HEK293 (cell line): ENCODE measurements around the gene VSIG10L.

Source experiments
- CTCF ChIA-PET: fragments of 350-600 bp; formaldehyde crosslinking; extraction: SDS; loops from one replicate; lab custom pipeline; 2021; ENCODE audit warnings: antibody characterized with exemption; lab: Yijun Ruan, JAX
- POLR2A ChIA-PET: fragments of 300-600 bp; formaldehyde crosslinking; extraction: SDS; loops from one replicate; lab custom pipeline; 2020; ENCODE audit warnings: antibody characterized with exemption, inconsistent platforms; lab: Yijun Ruan, JAX
- H3K27ac ChIP-seq: fragments of 200-500 bp; sonication (Bioruptor generic); 2 replicates; pipeline ENCODE4 v1.5.1; 2014; ENCODE audit warnings: low read depth, low read length, control low read depth, inconsistent platforms; ENCODE audit errors: extremely low read depth
- H3K36me3 ChIP-seq, 2 experiments: fragments of 200-500 bp in 1 of 2; sonication (Bioruptor generic) in 1 of 2; 1 replicate in 1 of 2; 2 replicates in 1 of 2; pipeline ENCODE4 v1.5.1; 2014 to 2017; ENCODE audit warnings: inconsistent platforms in 2 of 2, low read length in 2 of 2; ENCODE audit not compliant: control insufficient read depth in 2 of 2, insufficient read depth in 1 of 2
- H3K4me1 ChIP-seq: fragments of 200-500 bp; sonication (Bioruptor generic); 2 replicates; pipeline ENCODE4 v1.5.1; 2014; ENCODE audit warnings: mild to moderate bottlenecking, low read length, inconsistent platforms; ENCODE audit not compliant: control insufficient read depth, insufficient read depth
- H3K4me3 ChIP-seq: 2 replicates; pipeline ENCODE4 v1.5.1; 2011; ENCODE audit warnings: low read depth, mild to moderate bottlenecking, control low read depth, low read length, moderate library complexity
- H3K9me3 ChIP-seq: fragments of 200-500 bp; sonication (Bioruptor generic); 2 replicates; pipeline ENCODE4 v1.5.1; 2014; ENCODE audit warnings: low read depth, low read length, inconsistent platforms; ENCODE audit not compliant: control insufficient read depth, insufficient read depth
- EGR2 ChIP-seq: fragments of 450-650 bp; formaldehyde crosslinking; IDR thresholded peaks from 2 replicates; pipeline ENCODE4 v1.5.1; 2016; ENCODE audit warnings: low read depth, missing biosample characterization, missing genetic modification characterization
- FEZF1 ChIP-seq: fragments of 450-650 bp; formaldehyde crosslinking; IDR thresholded peaks from 2 replicates; pipeline ENCODE4 v1.5.1; 2016; ENCODE audit warnings: missing biosample characterization, missing genetic modification characterization
- KLF8 ChIP-seq: fragments of 450-650 bp; formaldehyde crosslinking; IDR thresholded peaks from 2 replicates; pipeline ENCODE4 v1.5.1; 2016; ENCODE audit warnings: missing biosample characterization, missing genetic modification characterization
- MYNN ChIP-seq: fragments of 450-650 bp; formaldehyde crosslinking; IDR thresholded peaks from 2 replicates; pipeline ENCODE4 v1.5.1; 2016; ENCODE audit warnings: missing biosample characterization, missing genetic modification characterization, borderline replicate concordance
- MZF1 ChIP-seq: fragments of 450-650 bp; formaldehyde crosslinking; IDR thresholded peaks from 2 replicates; pipeline ENCODE4 v1.5.1; 2017; ENCODE audit warnings: missing biosample characterization, missing genetic modification characterization, borderline replicate concordance
- REPIN1 ChIP-seq: fragments of 450-650 bp; formaldehyde crosslinking; IDR thresholded peaks from 2 replicates; pipeline ENCODE4 v1.5.1; 2017; ENCODE audit warnings: missing biosample characterization, missing genetic modification characterization, low read depth
- SALL2 ChIP-seq: fragments of 450-650 bp; formaldehyde crosslinking; IDR thresholded peaks from 2 replicates; pipeline ENCODE4 v1.5.0; 2017; ENCODE audit warnings: missing biosample characterization, mild to moderate bottlenecking, missing genetic modification characterization, borderline replicate concordance
- SP2 ChIP-seq: fragments of 450-650 bp; formaldehyde crosslinking; IDR thresholded peaks from 2 replicates; pipeline ENCODE4 v1.5.1; 2016; ENCODE audit warnings: missing biosample characterization, missing genetic modification characterization
- TRIM28 ChIP-seq: IDR thresholded peaks from 2 replicates; pipeline ENCODE4 v1.6.1; 2011; ENCODE audit warnings: low read length, control low read depth, borderline replicate concordance
- ZBTB8A ChIP-seq: fragments of 450-650 bp; formaldehyde crosslinking; IDR thresholded peaks from 2 replicates; pipeline ENCODE4 v1.5.1; 2016; ENCODE audit warnings: missing biosample characterization, missing genetic modification characterization
- ZFHX2 ChIP-seq: fragments of 450-650 bp; formaldehyde crosslinking; conservative IDR thresholded peaks from 2 replicates; pipeline ENCODE4 v1.5.1; 2016; ENCODE audit warnings: missing biosample characterization, missing genetic modification characterization
- ZFP37 ChIP-seq: fragments of 450-650 bp; formaldehyde crosslinking; IDR thresholded peaks from 2 replicates; pipeline ENCODE4 v1.5.1; 2016; ENCODE audit warnings: missing biosample characterization, missing genetic modification characterization
- ZNF114 ChIP-seq: fragments of 450-650 bp; formaldehyde crosslinking; IDR thresholded peaks from 2 replicates; pipeline ENCODE4 v1.5.0; 2017; ENCODE audit warnings: missing biosample characterization, missing genetic modification characterization
- ZNF16 ChIP-seq: fragments of 450-650 bp; formaldehyde crosslinking; IDR thresholded peaks from 2 replicates; pipeline ENCODE4 v1.5.1; 2016; ENCODE audit warnings: low read depth, missing biosample characterization, missing genetic modification characterization
- ZNF169 ChIP-seq: fragments of 450-650 bp; formaldehyde crosslinking; IDR thresholded peaks from 2 replicates; pipeline ENCODE4 v1.5.1; 2016; ENCODE audit warnings: missing biosample characterization, missing genetic modification characterization
- ZNF221 ChIP-seq: fragments of 450-650 bp; formaldehyde crosslinking; IDR thresholded peaks from 2 replicates; pipeline ENCODE4 v1.5.1; 2017; ENCODE audit warnings: missing biosample characterization, missing genetic modification characterization, borderline replicate concordance
- ZNF274 ChIP-seq, 2 experiments: fragments of 200-500 bp in 1 of 2; fragments of 450-650 bp in 1 of 2; sonication (Bioruptor generic) in 1 of 2; formaldehyde crosslinking in 1 of 2; IDR thresholded peaks; 2 replicates each; pipeline versions ENCODE4 v1.5.1 to v1.6.1; 2014 to 2016; ENCODE audit warnings: borderline replicate concordance in 1 of 2, inconsistent platforms in 1 of 2, low read length in 1 of 2, missing biosample characterization in 1 of 2, missing genetic modification characterization in 1 of 2
- ZNF280D ChIP-seq: fragments of 450-650 bp; formaldehyde crosslinking; IDR thresholded peaks from 2 replicates; pipeline ENCODE4 v1.5.1; 2016; ENCODE audit warnings: missing biosample characterization, missing genetic modification characterization
- ZNF404 ChIP-seq: fragments of 450-650 bp; formaldehyde crosslinking; IDR thresholded peaks from 2 replicates; pipeline ENCODE4 v1.5.1; 2017; ENCODE audit warnings: missing biosample characterization, missing genetic modification characterization
- ZNF645 ChIP-seq: fragments of 450-650 bp; formaldehyde crosslinking; IDR thresholded peaks from 2 replicates; pipeline ENCODE4; 2016; ENCODE audit warnings: missing biosample characterization, missing genetic modification characterization
- ZNF677 ChIP-seq: fragments of 450-650 bp; IDR thresholded peaks from 2 replicates; pipeline ENCODE4 v1.5.0; 2018; ENCODE audit warnings: missing biosample characterization, mild to moderate bottlenecking, missing genetic modification characterization, moderate library complexity
- ZNF768 ChIP-seq: fragments of 450-650 bp; formaldehyde crosslinking; IDR thresholded peaks from 2 replicates; pipeline ENCODE4 v1.5.1; 2018; ENCODE audit warnings: missing biosample characterization, mild to moderate bottlenecking, missing genetic modification characterization

The VSIG10L gene

GRCh38 chr19:51345076-51345620 is 3.2 kb upstream of the VSIG10L start:
- Histone ChIP-seq H3K9me3 (no peaks in the 10 kb centered on the region), H3K4me3 (no peak overlapping the region), H3K27ac (no peak overlapping the region), H3K4me1 (0 out of 2 replicates have a peak, but pooled peaks cover 2% of the 10 kb centered on the region), H3K36me3 (peaks cover 5 to 29% of the 10 kb centered on the region in 2 experiments; a peak in 2 of 3 replicates)
- ChIA-PET POLR2A (no interaction called here), CTCF (no interaction called here)
- TF ChIP-seq REPIN1 = no peak
- no peak for TF ChIP-seq SALL2 (tag by site-specific recombination)
- TF ChIP-seq ZNF677 = no peak
- no peak for TF ChIP-seq ZFHX2
- TF ChIP-seq ZNF274 (IDR thresholded peaks at IDR 0.05; ENCODE audit: low read length) = no peak
- TF ChIP-seq ZNF274 (tag by site-specific recombination; IDR thresholded peaks at IDR 0.05; ENCODE audit: borderline replicate concordance) = no peak
- TF ChIP-seq ZNF169 = no peak
- TF ChIP-seq ZNF280D = no peak
- TF ChIP-seq MYNN (tag by site-specific recombination) = no peak
- no peak for TF ChIP-seq FEZF1 (tag by site-specific recombination)

GRCh38 chr19:51342631-51343569 is 961 bp upstream of the VSIG10L start:
- H3K9me3 ChIP-seq = no peaks in the 10 kb centered on the region
- no peak overlapping the region for H3K27ac ChIP-seq
- H3K4me1 ChIP-seq = 0 out of 2 replicates have a peak, but pooled peaks cover 8% of the 10 kb centered on the region
- ChIA-PET CTCF (interaction anchor here (1.0 kb wide), 1 partner anchor 185 kb away, joined by 3 read pairs; no protein-coding TSS in a partner anchor), POLR2A (interaction anchor here (0.7 to 2.0 kb wide), 4 partner anchors 12 to 25 kb away, joined by 3 to 10 read pairs (median 4); no protein-coding TSS in a partner anchor)
- H3K4me3 ChIP-seq = no peak overlapping the region
- peaks cover 0 to 27% of the 10 kb centered on the region in 2 experiments; a peak in 2 of 3 replicates for H3K36me3 ChIP-seq
- TF ChIP-seq ZNF221 (tag by site-specific recombination) (no peak), ZNF404 (tag by site-specific recombination) (no peak), ZNF645 (tag by site-specific recombination) (no peak), TRIM28 (no peak), ZNF768 (tag by site-specific recombination) (peak; percentile 79), ZBTB8A (tag by site-specific recombination) (no peak), ZNF114 (tag by site-specific recombination) (no peak), ZNF16 (tag by site-specific recombination) (0 out of 2 replicates have a peak, but pooled peaks have one; percentile 41), KLF8 (tag by site-specific recombination) (no peak), SP2 (tag by site-specific recombination) (peak; percentile 16; the same call in 1 of the 2 replicates), MZF1 (tag by site-specific recombination) (no peak), EGR2 (tag by site-specific recombination) (0 out of 2 replicates have a peak, but pooled peaks have one; percentile 3), ZFP37 (tag by site-specific recombination) (no peak)
